ENCODE data around the gene PGBD2. TPM values are rescaled to one million over a fixed set of nuclear protein-coding genes. Genes with fewer than 3 reads are reported as not detected.

The PGBD2 gene
- total and polyA plus RNA-seq, 2 of the 13 experiments (the other 11 are each of a cell fraction or from before 2014, with no cell fraction given) = 6.0 to 7.4 TPM

GRCh38 chr1:248873409-248873992, 32.5 kb upstream of the PGBD2 start (continued):
- TF ChIP-seq ZNF142 (CRISPR knock-in tag; IDR thresholded peaks at IDR 0.05) (no peak), ZNF672 (CRISPR knock-in tag; IDR thresholded peaks at IDR 0.05) (peak; percentile 15; the same call in 1 of the 2 replicates), GABPB1 (CRISPR knock-in tag; IDR thresholded peaks at IDR 0.05) (peak; percentile 77), GZF1 (CRISPR knock-in tag; IDR thresholded peaks at IDR 0.05) (peak; percentile 64; the same call in 1 of the 2 replicates), HNRNPUL1 (IDR thresholded peaks at IDR 0.05; ENCODE audit: low read depth, low read length) (no peak), GLMP (CRISPR knock-in tag; IDR thresholded peaks at IDR 0.05; ENCODE audit: borderline replicate concordance) (no peak), FOXM1 (CRISPR knock-in tag; IDR thresholded peaks at IDR 0.05) (no peak), ERF (CRISPR knock-in tag; IDR thresholded peaks at IDR 0.05) (peak; percentile 55), ZNF367 (CRISPR knock-in tag; IDR thresholded peaks at IDR 0.05; ENCODE audit: borderline replicate concordance) (no peak)
- TF ChIP-seq, protein P1, sequence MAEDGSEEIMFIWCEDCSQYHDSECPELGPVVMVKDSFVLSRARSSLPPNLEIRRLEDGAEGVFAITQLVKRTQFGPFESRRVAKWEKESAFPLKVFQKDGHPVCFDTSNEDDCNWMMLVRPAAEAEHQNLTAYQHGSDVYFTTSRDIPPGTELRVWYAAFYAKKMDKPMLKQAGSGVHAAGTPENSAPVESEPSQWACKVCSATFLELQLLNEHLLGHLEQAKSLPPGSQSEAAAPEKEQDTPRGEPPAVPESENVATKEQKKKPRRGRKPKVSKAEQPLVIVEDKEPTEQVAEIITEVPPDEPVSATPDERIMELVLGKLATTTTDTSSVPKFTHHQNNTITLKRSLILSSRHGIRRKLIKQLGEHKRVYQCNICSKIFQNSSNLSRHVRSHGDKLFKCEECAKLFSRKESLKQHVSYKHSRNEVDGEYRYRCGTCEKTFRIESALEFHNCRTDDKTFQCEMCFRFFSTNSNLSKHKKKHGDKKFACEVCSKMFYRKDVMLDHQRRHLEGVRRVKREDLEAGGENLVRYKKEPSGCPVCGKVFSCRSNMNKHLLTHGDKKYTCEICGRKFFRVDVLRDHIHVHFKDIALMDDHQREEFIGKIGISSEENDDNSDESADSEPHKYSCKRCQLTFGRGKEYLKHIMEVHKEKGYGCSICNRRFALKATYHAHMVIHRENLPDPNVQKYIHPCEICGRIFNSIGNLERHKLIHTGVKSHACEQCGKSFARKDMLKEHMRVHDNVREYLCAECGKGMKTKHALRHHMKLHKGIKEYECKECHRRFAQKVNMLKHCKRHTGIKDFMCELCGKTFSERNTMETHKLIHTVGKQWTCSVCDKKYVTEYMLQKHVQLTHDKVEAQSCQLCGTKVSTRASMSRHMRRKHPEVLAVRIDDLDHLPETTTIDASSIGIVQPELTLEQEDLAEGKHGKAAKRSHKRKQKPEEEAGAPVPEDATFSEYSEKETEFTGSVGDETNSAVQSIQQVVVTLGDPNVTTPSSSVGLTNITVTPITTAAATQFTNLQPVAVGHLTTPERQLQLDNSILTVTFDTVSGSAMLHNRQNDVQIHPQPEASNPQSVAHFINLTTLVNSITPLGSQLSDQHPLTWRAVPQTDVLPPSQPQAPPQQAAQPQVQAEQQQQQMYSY (CRISPR knock-in tag; IDR thresholded peaks at IDR 0.05) = peak; percentile 63
- TF ChIP-seq, protein P2, sequence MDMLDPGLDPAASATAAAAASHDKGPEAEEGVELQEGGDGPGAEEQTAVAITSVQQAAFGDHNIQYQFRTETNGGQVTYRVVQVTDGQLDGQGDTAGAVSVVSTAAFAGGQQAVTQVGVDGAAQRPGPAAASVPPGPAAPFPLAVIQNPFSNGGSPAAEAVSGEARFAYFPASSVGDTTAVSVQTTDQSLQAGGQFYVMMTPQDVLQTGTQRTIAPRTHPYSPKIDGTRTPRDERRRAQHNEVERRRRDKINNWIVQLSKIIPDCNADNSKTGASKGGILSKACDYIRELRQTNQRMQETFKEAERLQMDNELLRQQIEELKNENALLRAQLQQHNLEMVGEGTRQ (IDR thresholded peaks at IDR 0.05; ENCODE audit: low read depth, low read length) = no peak
- TF ChIP-seq, protein P2 (CRISPR knock-in tag; IDR thresholded peaks at IDR 0.05; ENCODE audit: borderline replicate concordance) = 0 out of 2 replicates have a peak, but pooled peaks have one; percentile 10
- TF ChIP-seq, protein P3, sequence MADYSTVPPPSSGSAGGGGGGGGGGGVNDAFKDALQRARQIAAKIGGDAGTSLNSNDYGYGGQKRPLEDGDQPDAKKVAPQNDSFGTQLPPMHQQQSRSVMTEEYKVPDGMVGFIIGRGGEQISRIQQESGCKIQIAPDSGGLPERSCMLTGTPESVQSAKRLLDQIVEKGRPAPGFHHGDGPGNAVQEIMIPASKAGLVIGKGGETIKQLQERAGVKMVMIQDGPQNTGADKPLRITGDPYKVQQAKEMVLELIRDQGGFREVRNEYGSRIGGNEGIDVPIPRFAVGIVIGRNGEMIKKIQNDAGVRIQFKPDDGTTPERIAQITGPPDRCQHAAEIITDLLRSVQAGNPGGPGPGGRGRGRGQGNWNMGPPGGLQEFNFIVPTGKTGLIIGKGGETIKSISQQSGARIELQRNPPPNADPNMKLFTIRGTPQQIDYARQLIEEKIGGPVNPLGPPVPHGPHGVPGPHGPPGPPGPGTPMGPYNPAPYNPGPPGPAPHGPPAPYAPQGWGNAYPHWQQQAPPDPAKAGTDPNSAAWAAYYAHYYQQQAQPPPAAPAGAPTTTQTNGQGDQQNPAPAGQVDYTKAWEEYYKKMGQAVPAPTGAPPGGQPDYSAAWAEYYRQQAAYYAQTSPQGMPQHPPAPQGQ (CRISPR knock-in tag; IDR thresholded peaks at IDR 0.05; ENCODE audit: borderline replicate concordance) = no peak; the same call in 1 of the 2 replicates

All from HepG2 (cell line).